ENCODE results near the gene NCKAP5.

The NCKAP5 gene

DNA sequence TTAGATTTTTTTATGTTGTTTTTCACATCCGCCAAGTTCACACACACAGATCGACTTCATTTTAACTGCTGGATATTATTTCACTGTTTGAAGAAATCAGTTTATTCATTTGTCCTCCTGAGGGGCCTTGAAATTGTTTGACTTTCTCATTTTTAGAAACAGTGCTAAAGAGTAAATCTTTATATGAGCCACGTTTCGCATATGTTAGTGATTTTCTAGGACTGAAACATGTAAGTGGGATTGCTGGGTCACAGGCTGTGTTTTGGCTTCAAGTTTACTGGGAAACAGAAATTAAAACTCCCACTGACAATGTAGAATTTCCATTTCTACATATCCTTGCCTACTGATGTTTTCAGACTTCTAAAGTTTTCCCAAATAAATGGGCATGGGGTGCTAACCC, 363.8 kb downstream of the NCKAP5 start:
- DNase-seq (ENCODE audit: low read depth), result no peak

- no peak for DNase-seq (ENCODE audit: low read depth)
Observed at GRCh38 chr2:133200684-133201421, 367.4 kb downstream of the NCKAP5 start.

DNA sequence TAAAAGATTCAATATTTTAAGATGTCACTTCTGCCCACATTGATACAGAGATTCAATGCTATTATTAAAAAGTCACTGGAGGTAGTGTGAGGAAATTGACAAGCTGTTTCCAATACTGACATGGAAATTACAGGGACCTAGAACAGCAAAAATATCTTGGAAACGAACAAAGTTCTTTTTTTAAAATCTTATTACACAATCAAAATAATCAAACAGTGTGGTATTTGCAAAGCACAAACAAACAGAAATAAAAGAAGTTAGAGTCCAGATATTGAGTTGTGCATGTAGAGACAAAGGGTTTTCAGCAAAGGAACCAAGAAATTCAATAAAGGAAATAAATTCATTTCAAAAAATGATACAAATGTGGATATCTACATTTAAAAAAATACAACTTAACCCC, 369.6 kb downstream of the NCKAP5 start:
- no peak for DNase-seq (ENCODE audit: low read depth)

DNA sequence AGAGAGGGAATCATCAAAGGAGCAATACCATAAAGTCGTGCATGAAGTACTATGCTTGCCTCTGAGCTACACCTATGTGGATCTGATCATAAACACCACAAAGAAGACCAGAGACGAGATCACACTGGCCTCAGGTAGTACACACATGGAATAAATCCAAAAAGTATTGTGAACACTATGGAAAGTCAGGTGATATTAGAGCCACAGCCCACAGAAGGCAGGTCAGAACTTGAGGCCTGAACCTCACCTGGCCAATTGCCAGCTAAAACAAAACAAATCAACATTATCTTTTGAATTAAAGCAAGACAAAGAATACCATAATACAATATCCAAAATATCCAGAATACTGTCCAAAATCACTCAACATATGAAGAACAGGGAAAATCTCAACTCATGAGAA, 371.1 kb downstream of the NCKAP5 start:
- no peak for DNase-seq (ENCODE audit: low read depth)

DNA sequence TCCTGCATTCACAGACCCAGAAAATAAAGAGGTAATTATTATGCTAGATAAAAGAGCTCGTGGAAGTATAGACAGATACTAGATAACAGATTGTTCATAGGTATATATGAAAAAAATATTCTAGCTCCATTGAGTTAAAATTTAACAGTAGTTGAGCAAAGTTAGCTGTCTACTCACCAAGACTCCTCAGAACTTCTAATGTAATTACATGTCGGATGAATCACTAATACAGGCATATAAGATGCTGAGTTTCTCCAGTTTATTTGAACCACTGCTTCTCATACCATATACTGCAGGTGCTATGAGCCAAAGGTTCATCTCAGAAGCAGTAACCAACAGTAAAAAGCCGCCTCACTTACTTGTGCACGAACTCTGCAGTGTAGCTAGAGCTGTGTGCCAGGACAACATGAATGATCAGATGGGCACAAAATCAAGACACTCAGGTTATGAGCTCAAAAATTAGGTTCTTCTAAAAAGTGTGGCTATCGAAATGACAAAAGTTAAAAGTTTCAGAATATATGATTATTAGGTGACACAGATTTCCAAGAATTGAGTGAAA, 373.4 kb downstream of the NCKAP5 start:
- DNase-seq (ENCODE audit: low read depth), result no peak

GRCh38 chr2:133194362-133194655, 374.0 kb downstream of the NCKAP5 start:
- no peak for DNase-seq (ENCODE audit: low read depth)

DNA sequence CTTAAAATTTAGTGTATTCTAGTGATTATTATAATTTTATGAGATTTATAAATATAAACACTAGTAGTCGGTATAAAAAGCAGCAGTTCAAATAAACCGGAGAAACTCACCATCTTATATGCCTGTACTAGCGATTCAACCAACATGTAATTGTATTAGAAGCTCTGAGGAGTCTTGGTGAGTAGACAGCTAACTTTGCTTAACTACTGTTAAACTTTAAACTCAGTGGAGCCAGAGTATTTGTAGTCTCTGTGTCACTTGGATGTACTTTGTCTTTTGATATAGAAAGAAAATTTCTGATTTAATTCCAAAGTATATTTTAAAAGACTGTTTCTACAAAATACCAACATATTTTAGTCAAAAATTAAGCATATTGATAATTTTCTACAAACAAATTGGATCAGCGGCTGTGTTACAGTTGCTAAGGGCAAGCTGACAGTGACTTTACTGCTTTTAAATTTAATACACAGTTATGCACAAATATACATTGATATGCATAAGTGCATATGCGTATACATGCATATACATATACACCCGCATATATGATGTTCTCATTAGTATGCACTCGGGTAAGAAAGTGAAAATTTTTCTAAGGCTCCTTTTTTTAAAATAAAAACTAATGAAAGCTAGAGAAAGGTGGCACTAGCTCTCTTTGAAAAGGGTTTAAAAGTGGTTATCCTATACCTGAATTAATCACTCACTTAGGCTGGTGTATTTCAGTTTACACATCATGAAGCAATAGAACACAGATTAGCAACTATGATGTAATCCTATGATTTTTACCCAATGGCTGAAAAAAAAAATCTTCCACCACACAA, 374.5 kb downstream of the NCKAP5 start:
- no peak for DNase-seq (ENCODE audit: low read depth)

- DNase-seq (ENCODE audit: low read depth), result no peak
Observed at GRCh38 chr2:133192028-133192427, 376.2 kb downstream of the NCKAP5 start.

DNA sequence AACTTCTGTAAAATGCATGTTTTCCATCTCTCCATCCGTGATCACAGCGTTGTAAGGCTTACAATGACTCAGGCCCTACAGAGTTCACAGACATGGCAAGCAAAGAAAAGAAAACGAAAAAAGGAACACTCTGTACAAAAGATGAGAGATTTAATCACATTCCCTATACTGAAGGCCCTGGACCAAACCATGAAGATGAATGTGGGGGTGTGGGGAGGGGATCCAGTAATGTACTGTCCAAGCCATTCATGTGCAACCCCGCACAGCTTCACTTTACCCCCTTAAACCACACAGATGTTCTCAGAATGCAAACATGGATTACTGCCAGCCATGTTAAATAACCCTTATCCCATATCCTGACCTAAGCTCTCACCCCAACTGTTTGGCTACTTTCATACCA, 391.1 kb downstream of the NCKAP5 start:
- DNase-seq (ENCODE audit: low read depth), result no peak

DNA sequence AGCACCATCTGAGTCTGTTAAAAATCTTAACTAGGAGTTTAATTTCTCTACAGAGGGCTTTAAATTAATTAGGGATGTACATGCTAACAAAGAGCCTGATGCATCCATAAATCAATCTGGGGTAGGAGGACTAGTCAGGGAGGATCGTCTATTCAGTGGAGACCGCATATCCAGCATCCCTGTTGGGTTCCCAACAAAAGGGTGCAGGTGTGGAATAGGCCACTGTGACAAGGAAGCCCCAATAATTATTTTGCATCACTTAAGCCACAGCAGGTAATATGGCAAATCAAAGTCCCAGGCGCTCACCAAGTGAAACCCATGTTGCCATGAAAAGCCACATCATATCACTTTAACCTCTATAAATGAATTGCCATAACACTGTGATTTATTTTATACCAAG, 392.3 kb downstream of the NCKAP5 start:
- DNase-seq (ENCODE audit: low read depth), result no peak

DNA sequence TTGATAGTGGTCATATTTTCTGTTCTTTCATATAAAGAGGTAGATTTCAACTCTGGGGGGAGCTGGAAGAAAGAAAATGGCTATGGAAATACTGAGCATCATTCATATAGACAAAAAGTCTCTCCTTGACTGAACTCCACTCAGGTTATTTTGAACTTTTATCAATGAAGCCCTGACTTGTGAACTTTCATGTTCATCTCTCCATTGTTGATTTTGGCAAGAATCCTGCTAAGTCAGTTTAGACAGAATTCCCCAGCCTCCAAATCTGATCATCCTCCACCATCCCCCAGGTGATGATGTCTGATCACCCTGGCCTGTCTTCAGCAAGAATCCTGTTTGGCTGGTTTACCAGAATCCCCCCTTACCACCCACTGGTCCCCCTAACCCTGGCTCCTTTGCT, 395.0 kb downstream of the NCKAP5 start:
- no peak for DNase-seq (ENCODE audit: low read depth)

DNA sequence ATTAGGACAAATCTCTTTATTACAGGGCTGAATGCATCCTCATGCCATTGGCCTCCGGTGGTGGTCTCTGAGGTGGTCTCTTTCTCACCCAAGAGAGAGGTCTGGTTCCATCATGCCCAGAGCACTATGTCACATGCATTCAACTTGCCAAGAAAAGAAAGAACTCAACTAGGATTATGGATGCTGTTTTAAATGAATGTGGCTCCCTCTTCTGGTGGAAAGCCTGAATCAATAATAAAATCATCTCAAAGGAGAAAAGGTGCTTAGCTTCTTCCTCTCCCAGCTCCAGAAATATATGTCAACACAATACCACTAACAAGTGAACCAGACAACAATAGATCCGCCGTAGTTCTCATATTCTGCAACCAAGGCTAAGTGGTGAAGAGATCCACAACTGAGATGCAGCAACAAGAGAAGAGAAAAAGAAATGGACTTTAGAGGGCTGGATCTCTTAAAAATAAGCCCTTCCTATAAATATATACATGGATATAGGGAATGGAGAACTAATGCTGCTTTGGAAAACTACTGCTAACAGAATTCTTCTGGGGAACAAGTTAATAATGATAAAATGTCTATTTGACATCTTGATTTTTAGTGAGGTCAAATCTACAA, 396.8 kb downstream of the NCKAP5 start:
- DNase-seq (ENCODE audit: low read depth), result no peak

DNA sequence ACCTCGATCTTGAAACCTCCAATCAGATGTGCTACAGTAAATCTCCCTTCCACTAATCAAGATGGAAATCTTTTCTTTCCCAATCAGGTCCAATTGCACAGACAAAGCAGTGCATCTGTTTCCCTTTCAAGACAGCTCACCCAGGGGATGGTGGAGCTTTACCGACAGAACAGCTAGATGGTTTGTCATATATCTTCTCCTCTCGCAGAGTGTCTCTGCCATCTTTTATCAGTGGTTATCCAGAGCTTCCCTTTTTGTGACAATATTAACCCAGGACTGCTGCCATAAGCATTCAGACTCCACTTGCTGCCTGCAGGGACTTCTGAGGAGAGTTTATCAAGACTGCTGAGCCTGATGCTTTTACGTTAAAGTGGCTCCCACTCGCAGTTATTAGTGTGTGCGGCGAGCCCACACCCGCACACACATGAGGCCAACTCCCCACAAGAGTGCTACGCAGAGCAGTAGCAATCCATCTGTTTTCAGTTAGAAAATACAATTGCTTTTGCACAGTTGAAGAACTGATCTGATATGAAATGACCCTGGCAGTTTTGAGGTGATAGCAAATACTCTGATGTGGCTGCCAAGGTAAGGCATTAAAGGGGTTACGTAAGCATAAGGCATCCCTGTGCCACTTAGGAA, 398.9 kb downstream of the NCKAP5 start:
- DNase-seq (ENCODE audit: low read depth), result no peak

DNA sequence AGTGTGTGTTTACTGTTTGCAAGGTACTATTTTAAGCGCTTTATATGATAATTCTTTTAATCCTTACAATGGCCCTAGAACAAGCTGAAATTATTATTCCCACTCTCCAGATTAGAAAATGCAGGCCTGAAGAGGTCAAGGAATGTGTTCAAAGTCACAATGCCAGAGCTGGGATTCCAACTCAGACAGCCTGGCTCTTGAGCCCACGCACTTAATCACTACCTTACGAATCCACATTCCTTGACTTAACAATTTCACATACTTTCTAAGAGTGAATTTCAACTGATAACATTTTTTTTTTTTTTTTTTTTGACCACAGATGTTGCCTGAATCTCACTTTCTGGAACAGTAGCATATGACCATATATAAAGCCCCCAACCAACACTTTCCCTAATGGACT, 400.3 kb downstream of the NCKAP5 start:
- DNase-seq (ENCODE audit: low read depth), result no peak

- no peak for DNase-seq (ENCODE audit: low read depth)
Observed at GRCh38 chr2:133167223-133167622, 401.0 kb downstream of the NCKAP5 start.

GRCh38 chr2:133166031-133166430, 402.2 kb downstream of the NCKAP5 start:
- no peak for DNase-seq (ENCODE audit: low read depth)

- no peak for DNase-seq (ENCODE audit: low read depth)
Observed at GRCh38 chr2:133163111-133163510, 405.2 kb downstream of the NCKAP5 start.

DNA sequence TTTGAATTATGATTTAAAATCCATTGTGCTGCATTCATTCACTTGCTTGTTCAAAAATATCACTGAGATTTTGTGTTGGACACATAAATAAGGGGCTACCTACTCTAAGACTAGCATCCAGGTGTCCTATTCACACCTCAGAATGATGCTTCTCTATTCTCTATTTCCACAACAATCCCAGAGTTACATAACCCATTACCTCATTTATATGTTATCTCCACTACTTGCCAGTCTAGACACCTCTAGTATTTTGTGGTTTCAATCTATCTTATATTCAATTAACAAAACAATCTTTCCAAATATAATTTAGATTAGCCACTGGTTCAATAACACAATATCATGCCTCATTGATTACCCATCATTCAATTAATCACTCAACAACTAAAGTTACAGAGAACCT, 409.8 kb downstream of the NCKAP5 start:
- DNase-seq (ENCODE audit: low read depth), result no peak

- DNase-seq (ENCODE audit: low read depth), result no peak
Observed at GRCh38 chr2:133158024-133158423, 410.2 kb downstream of the NCKAP5 start.

GRCh38 chr2:133157141-133157540, 411.1 kb downstream of the NCKAP5 start:
- no peak for DNase-seq (ENCODE audit: low read depth)

DNA sequence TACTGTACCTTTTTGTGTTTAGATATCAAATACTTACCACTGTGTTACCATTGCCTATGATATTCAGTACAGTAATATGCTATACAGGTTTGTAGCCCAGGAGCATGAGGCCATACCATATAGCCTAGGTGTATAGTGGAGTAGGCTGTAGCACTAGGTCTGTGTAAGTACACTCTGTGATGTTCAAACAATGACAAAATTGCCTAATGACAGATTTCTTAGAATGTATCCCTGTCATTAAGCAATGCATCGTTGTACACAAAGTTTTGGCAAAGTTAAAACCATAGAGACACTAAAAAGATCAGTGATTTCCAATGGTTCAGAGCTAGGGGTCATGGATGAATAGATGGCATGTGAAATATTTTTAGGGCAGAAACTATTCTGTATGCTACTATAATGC, 415.5 kb downstream of the NCKAP5 start:
- no peak for DNase-seq (ENCODE audit: low read depth)

- DNase-seq (ENCODE audit: low read depth), result no peak
Observed at GRCh38 chr2:133148187-133148586, 420.1 kb downstream of the NCKAP5 start.

DNA sequence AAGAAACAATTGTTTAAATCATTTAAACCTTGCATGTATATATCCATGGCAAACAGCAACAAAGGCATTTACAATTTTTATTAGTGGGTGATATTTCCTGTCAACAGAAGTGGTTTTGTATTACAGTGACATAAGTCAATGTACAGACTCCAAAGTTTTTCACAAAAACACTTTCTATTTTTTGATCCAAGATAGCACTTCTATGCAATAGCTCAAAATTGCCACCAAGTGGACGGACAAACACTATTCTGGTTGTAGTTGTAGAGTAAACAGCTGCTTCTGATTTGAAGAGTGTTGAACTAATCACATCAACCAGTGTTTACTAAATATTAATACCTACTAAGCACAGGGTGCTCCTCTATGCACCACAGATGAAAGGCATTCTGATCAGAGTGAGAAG, 421.4 kb downstream of the NCKAP5 start:
- no peak for DNase-seq (ENCODE audit: low read depth)

All from activated T-helper 1 cell treated with Interleukin-2 at 50 U/mL for 16 hours (primary cell).